IMR-90 (cell line): ENCODE results near the gene SLC24A3. TPM values are rescaled to one million over a fixed set of nuclear protein-coding genes. Genes with fewer than 3 reads are reported as not detected.

Experiments used
- ATAC-seq: fragments of 200-7000 bp; cut with Tn5 transposase; 2 replicates; pipeline ENCODE4 v1.9.1; 2020; ENCODE audit warnings: low read depth, mild to moderate bottlenecking, moderate library complexity
- BruUV-seq: library from RNA; stranded (reverse); fragments of 400-500 nt; replicated peaks from 2 replicates; lab custom pipeline; 2021; lab: Mats Ljungman, UMichigan
- CTCF ChIA-PET: fragments of 300-600 bp; formaldehyde crosslinking; extraction: SDS; loops from one replicate; lab custom pipeline; 2021; ENCODE audit warnings: antibody characterized with exemption; lab: Yijun Ruan, JAX
- POLR2A ChIA-PET: fragments of 300-600 bp; sonication (Branson Sonifier 250); formaldehyde crosslinking; loops from one replicate; lab custom pipeline; 2022; ENCODE audit warnings: antibody characterized with exemption; ENCODE audit not compliant: unreplicated experiment; lab: Charles Lee
- DNase-seq: peaks from one replicate; pipeline ENCODE4 v3.0.0; 2013
- H2AFZ ChIP-seq: replicated peaks from 2 replicates; pipeline ENCODE3; 2013; ENCODE audit warnings: low read length, mild to moderate bottlenecking; ENCODE audit not compliant: poor library complexity
- H2AK5ac ChIP-seq: 2 replicates; pipeline ENCODE4 v1.6.1; 2013; ENCODE audit warnings: low read depth, low read length, inconsistent platforms
- H2AK9ac ChIP-seq: replicated peaks from 2 replicates; pipeline ENCODE3; 2013; ENCODE audit warnings: mild to moderate bottlenecking, low read depth, low read length, moderate library complexity; ENCODE audit not compliant: poor library complexity
- H2BK120ac ChIP-seq: 2 replicates; pipeline ENCODE4 v1.6.1; 2013; ENCODE audit warnings: low read depth, low read length, inconsistent platforms
- H2BK15ac ChIP-seq: 3 replicates; pipeline ENCODE4 v1.6.1; 2013; ENCODE audit warnings: low read depth, low read length, inconsistent platforms
- H2BK20ac ChIP-seq: 2 replicates; pipeline ENCODE4 v1.6.1; 2013; ENCODE audit warnings: low read depth, mild to moderate bottlenecking, inconsistent platforms, low read length, moderate library complexity
- H2BK5ac ChIP-seq: 2 replicates; pipeline ENCODE4 v1.6.1; 2013; ENCODE audit warnings: mild to moderate bottlenecking, low read depth, low read length, inconsistent platforms; ENCODE audit not compliant: poor library complexity, severe bottlenecking
- H3K14ac ChIP-seq: replicated peaks from 2 replicates; pipeline ENCODE4 v1.6.1; 2013; ENCODE audit warnings: low read depth, low read length, inconsistent platforms
- H3K18ac ChIP-seq: 2 replicates; pipeline ENCODE4 v1.6.1; 2013; ENCODE audit warnings: low read depth, low read length, control low read depth
- H3K23ac ChIP-seq: 2 replicates; pipeline ENCODE4 v1.6.1; 2013; ENCODE audit warnings: low read depth, low read length, inconsistent platforms
- H3K27ac ChIP-seq: 2 replicates; pipeline ENCODE4 v1.5.1; 2013; ENCODE audit warnings: mild to moderate bottlenecking, control low read depth, low read length; ENCODE audit not compliant: insufficient read depth
- H3K27me3 ChIP-seq: 2 replicates; pipeline ENCODE4 v1.6.1; 2013; ENCODE audit warnings: low read length; ENCODE audit not compliant: control insufficient read depth, insufficient read depth
- H3K36me3 ChIP-seq: 2 replicates; pipeline ENCODE4 v1.6.1; 2013; ENCODE audit warnings: low read length, mixed read lengths; ENCODE audit not compliant: control insufficient read depth, insufficient read depth
- H3K4ac ChIP-seq: 2 replicates; pipeline ENCODE4 v1.6.1; 2013; ENCODE audit warnings: low read depth, low read length, inconsistent platforms
- H3K4me1 ChIP-seq: 2 replicates; pipeline ENCODE4 v1.6.1; 2013; ENCODE audit warnings: low read length, mixed read lengths; ENCODE audit not compliant: control insufficient read depth, insufficient read depth
- H3K4me2 ChIP-seq: 2 replicates; pipeline ENCODE4 v1.6.1; 2013; ENCODE audit warnings: low read depth, mild to moderate bottlenecking, control low read depth, low read length, moderate library complexity
- H3K4me3 ChIP-seq: 2 replicates; pipeline ENCODE4 v1.5.1; 2013; ENCODE audit warnings: low read depth, mild to moderate bottlenecking, control low read depth, low read length, moderate library complexity; ENCODE audit not compliant: insufficient read depth
- H3K56ac ChIP-seq: 2 replicates; pipeline ENCODE4 v1.6.1; 2013; ENCODE audit warnings: low read length, inconsistent platforms; ENCODE audit not compliant: insufficient read depth; ENCODE audit errors: extremely low read depth
- H3K79me1 ChIP-seq, 2 experiments: 2 replicates each; pipeline ENCODE4 v1.6.1; 2013; ENCODE audit warnings: low read length in 2 of 2, inconsistent platforms in 1 of 2, low read depth in 1 of 2
- H3K9ac ChIP-seq: 2 replicates; pipeline ENCODE4 v1.6.1; 2013; ENCODE audit warnings: low read depth, low read length, control low read depth
- H3K9me1 ChIP-seq: 2 replicates; pipeline ENCODE4 v1.6.1; 2013; ENCODE audit warnings: low read length, inconsistent platforms; ENCODE audit not compliant: insufficient read depth
- H3K9me3 ChIP-seq: 2 replicates; pipeline ENCODE4 v1.6.1; 2013; ENCODE audit warnings: low read length; ENCODE audit not compliant: control insufficient read depth, insufficient read depth
- H4K20me1 ChIP-seq: 2 replicates; pipeline ENCODE4 v1.6.1; 2013; ENCODE audit warnings: low read length, inconsistent platforms; ENCODE audit not compliant: insufficient read depth
- H4K5ac ChIP-seq: 2 replicates; pipeline ENCODE4 v1.6.1; 2013; ENCODE audit warnings: mild to moderate bottlenecking, low read depth, low read length, control low read depth
- H4K8ac ChIP-seq, 2 experiments: 2 replicates each; pipeline ENCODE4 v1.6.1; 2013; ENCODE audit warnings: low read depth in 2 of 2, low read length in 2 of 2, control low read depth in 1 of 2, inconsistent platforms in 1 of 2
- H4K91ac ChIP-seq: 2 replicates; pipeline ENCODE4 v1.6.1; 2013; ENCODE audit warnings: low read depth, low read length, inconsistent platforms; ENCODE audit not compliant: insufficient read depth
- BHLHE40 ChIP-seq: fragments of 150-350 bp; IDR thresholded peaks from 2 replicates; pipeline ENCODE4 v1.6.1; 2016; ENCODE audit warnings: mild to moderate bottlenecking, low read depth, low read length
- CEBPB ChIP-seq: IDR thresholded peaks from 2 replicates; pipeline ENCODE4 v1.6.1; 2012; ENCODE audit warnings: low read depth, low read length, improper control_type of control experiment
- CHD1 ChIP-seq: IDR thresholded peaks from 2 replicates; pipeline ENCODE4 v1.6.1; 2012; ENCODE audit warnings: low read depth, low read length, improper control_type of control experiment
- ELK1 ChIP-seq: fragments of 150-350 bp; IDR thresholded peaks from 2 replicates; pipeline ENCODE4 v1.6.1; 2016; ENCODE audit warnings: low read depth, mild to moderate bottlenecking, low read length, moderate library complexity, borderline replicate concordance
- FOS ChIP-seq: fragments of 150-350 bp; IDR thresholded peaks from 2 replicates; pipeline ENCODE4 v1.6.1; 2016; ENCODE audit warnings: low read depth, low read length
- MAFK ChIP-seq: IDR thresholded peaks from 2 replicates; pipeline ENCODE4 v1.6.1; 2012; ENCODE audit warnings: low read depth, low read length, improper control_type of control experiment
- MAZ ChIP-seq: IDR thresholded peaks from 2 replicates; pipeline ENCODE4 v1.6.1; 2012; ENCODE audit warnings: low read depth, mild to moderate bottlenecking, low read length, improper control_type of control experiment, moderate library complexity, borderline replicate concordance
- MXI1 ChIP-seq: IDR thresholded peaks from 2 replicates; pipeline ENCODE4 v1.6.1; 2012; ENCODE audit warnings: low read depth, mild to moderate bottlenecking, low read length, moderate library complexity, borderline replicate concordance
- NFE2L2 ChIP-seq: fragments of 150-350 bp; IDR thresholded peaks from 2 replicates; pipeline ENCODE4 v1.6.1; 2016; ENCODE audit warnings: low read depth, mild to moderate bottlenecking, low read length
- POLR2A ChIP-seq: IDR thresholded peaks from 2 replicates; pipeline ENCODE4 v1.6.1; 2012; ENCODE audit warnings: mild to moderate bottlenecking, low read depth, low read length
- RAD21 ChIP-seq: IDR thresholded peaks from 2 replicates; pipeline ENCODE4 v1.6.1; 2012; ENCODE audit warnings: low read length, improper control_type of control experiment
- RCOR1 ChIP-seq: IDR thresholded peaks from 2 replicates; pipeline ENCODE4 v1.6.1; 2012; ENCODE audit warnings: mild to moderate bottlenecking, low read length, improper control_type of control experiment; ENCODE audit not compliant: insufficient replicate concordance
- RFX5 ChIP-seq: IDR thresholded peaks from 2 replicates; pipeline ENCODE4 v1.8.0; 2012; ENCODE audit warnings: low read depth, mild to moderate bottlenecking, low read length, moderate library complexity
- SMC3 ChIP-seq: fragments of 150-350 bp; IDR thresholded peaks from 2 replicates; pipeline ENCODE4 v1.6.1; 2016; ENCODE audit warnings: low read depth, mild to moderate bottlenecking, antibody characterized with exemption, low read length, moderate library complexity
- WGBS, 2 experiments: methylation state at CpG; one replicate each; pipeline versions ENCODE4 v1.1.5 to v1.1.7; 2013; ENCODE audit warnings: missing lambda C conversion rate in 2 of 2; ENCODE audit not compliant: insufficient read length in 1 of 2; ENCODE audit errors: extremely low coverage in 2 of 2; 5-methylcytosine and 5-hydroxymethylcytosine counted together
- dilution Hi-C: fragments of 300-500 bp; cut with HindIII; formaldehyde crosslinking; loops from one replicate; pipeline ENCODE4 v1.14.3; 2018; ENCODE audit warnings: low sequenced_read_pairs; ENCODE audit not compliant: unreplicated experiment
- in situ Hi-C: fragments of 300-500 bp; cut with MboI; formaldehyde crosslinking; loops from 3 replicates; pipeline ENCODE4 v1.14.3; 2019; ENCODE audit warnings: low sequenced_read_pairs, inconsistent platforms, mixed read lengths
- intact Hi-C: fragments of 100-400 bp; cut with micrococcal nuclease; formaldehyde crosslinking; loops from 2 replicates; pipeline ENCODE4 v1.10.0; 2022
- polyA plus RNA-seq, 3 experiments: library from polyadenylated mRNA; depleted of rRNA; stranded (reverse); fragments of >200 nt; gene quantifications; 2 replicates each; pipeline ENCODE4 v1.2.3, GENCODE V29; 2012; ENCODE audit warnings: low replicate concordance in 1 of 3
- total RNA-seq: library from RNA; depleted of rRNA; stranded (reverse); fragments of >200 nt; gene quantifications from 2 replicates; pipeline ENCODE4 v1.2.3, GENCODE V29; 2012
- TF ChIP-seq, protein P1 (sequence below): fragments of 150-350 bp; IDR thresholded peaks from 2 replicates; pipeline ENCODE4 v1.6.1; 2017; ENCODE audit warnings: mild to moderate bottlenecking, antibody characterized with exemption, low read length, low read depth

Gene SLC24A3
- total and polyA plus RNA-seq, 2 of the 4 experiments (the other 2 are of a cell fraction) = not detected

DNA sequence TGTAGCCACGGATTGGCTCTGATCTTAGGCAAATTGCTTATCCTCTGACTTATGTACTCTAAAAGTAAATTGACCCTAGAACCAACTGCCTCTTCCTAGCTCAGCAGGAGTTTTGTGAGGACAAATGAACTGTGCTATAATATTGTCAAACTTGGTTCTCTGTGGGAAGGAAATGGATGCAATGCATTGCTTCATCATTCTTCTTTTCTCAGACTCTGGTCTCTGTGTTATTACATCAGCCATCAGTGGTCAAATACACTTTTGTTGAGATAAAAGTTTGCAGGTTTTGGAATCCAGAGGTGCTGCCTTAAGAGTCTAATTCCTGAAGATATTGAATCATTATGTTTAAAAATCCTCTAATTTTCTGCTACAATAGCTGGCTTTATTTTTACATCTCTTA lies 64.9 kb downstream of the SLC24A3 start:
- in situ Hi-C loops = no loop called here
- Histone ChIP-seq H3K4ac (no peak overlapping the region), H4K5ac (no peak overlapping the region), H2AFZ (no peak overlapping the region), H3K27me3 (no peaks in the 10 kb centered on the region), H2BK120ac (no peak overlapping the region), H2AK5ac (no peak overlapping the region), H3K56ac (no peak overlapping the region), H3K9ac (no peak overlapping the region), H3K4me1 (no peaks in the 10 kb centered on the region), H4K91ac (no peak overlapping the region), H3K79me1 (no peaks in the 10 kb centered on the region), H3K9me3 (no peaks in the 10 kb centered on the region; the same call in 1 of the 2 replicates), H3K4me2 (no peak overlapping the region), H2AK9ac (no peak overlapping the region), H3K18ac (no peak overlapping the region), H2BK20ac (no peak overlapping the region), H4K8ac (no peak overlapping the region), H3K23ac (no peak overlapping the region), H3K14ac (no peak overlapping the region), H3K9me1 (no peaks in the 10 kb centered on the region), H3K4me3 (no peak overlapping the region), H2BK5ac (no peak overlapping the region), H3K36me3 (no peaks in the 10 kb centered on the region), H3K27ac (no peak overlapping the region), H4K20me1 (no peaks in the 10 kb centered on the region), H2BK15ac (no peak overlapping the region)
- CTCF ChIA-PET = no interaction called here
- TF ChIP-seq RCOR1 = no peak
- no peak for TF ChIP-seq RAD21
- TF ChIP-seq NFE2L2 = no peak
- TF ChIP-seq FOS = no peak
- TF ChIP-seq MXI1 = no peak
- TF ChIP-seq CHD1 = no peak
- TF ChIP-seq, protein P1, sequence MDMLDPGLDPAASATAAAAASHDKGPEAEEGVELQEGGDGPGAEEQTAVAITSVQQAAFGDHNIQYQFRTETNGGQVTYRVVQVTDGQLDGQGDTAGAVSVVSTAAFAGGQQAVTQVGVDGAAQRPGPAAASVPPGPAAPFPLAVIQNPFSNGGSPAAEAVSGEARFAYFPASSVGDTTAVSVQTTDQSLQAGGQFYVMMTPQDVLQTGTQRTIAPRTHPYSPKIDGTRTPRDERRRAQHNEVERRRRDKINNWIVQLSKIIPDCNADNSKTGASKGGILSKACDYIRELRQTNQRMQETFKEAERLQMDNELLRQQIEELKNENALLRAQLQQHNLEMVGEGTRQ = no peak
- no peak for TF ChIP-seq CEBPB
- no peak for TF ChIP-seq BHLHE40
- TF ChIP-seq MAFK = no peak
- no peak for TF ChIP-seq POLR2A
- no peak for TF ChIP-seq RFX5
- TF ChIP-seq SMC3 = no peak
- TF ChIP-seq ELK1 = no peak
- TF ChIP-seq MAZ = no peak
- no CpG with 5 or more reads among the region's 1 CpG for WGBS, 2 experiments
- POLR2A ChIA-PET = no interaction called here
- DNase-seq (no peak), ATAC-seq (no peak)
- dilution Hi-C loops = no loop called here
- BruUV-seq = no TSS peak
- intact Hi-C loops = no loop called here
